Body of pancreas (tissue), 4 donors: ENCODE data around the gene PPP2R5A. TPM values are rescaled to one million over a fixed set of nuclear protein-coding genes. Genes with fewer than 3 reads are reported as not detected.
"Not testable (repeated sequence)": the region's sequence is repeated elsewhere in the genome, so short reads cannot be mapped to it uniquely, and the experiment has no call there.

Source experiments
- ATAC-seq: fragments of 150-250 bp; one replicate; pipeline ENCODE4 v1.9.1; 2016
- DNase-seq, 4 donors: peaks; one replicate each; pipeline ENCODE4 v3.0.0-alpha.2; 2019
- H3K27ac ChIP-seq, 4 donors: fragments of 200-600 bp; sonication (generic); 1 replicate in 3 of 4; 2 replicates in 1 of 4; pipeline versions ENCODE4 v1.5.1 to v1.6.1; 2016 to 2019; ENCODE audit warnings: mild to moderate bottlenecking in 1 of 4, mixed read lengths in 1 of 4, moderate library complexity in 1 of 4
- H3K27me3 ChIP-seq, 2 donors: fragments of 200-600 bp; sonication (generic); one replicate each; pipeline ENCODE4 v1.6.0; 2016; ENCODE audit warnings: mild to moderate bottlenecking in 1 of 2
- H3K36me3 ChIP-seq, 2 donors: fragments of 200-600 bp; sonication (generic); replicated peaks in 1 of 2; 2 replicates each; pipeline ENCODE4 v1.5.1; 2016; ENCODE audit warnings: low read depth in 2 of 2; ENCODE audit not compliant: insufficient read depth in 1 of 2
- H3K4me1 ChIP-seq: fragments of 200-600 bp; sonication (generic); one replicate; pipeline ENCODE4 v1.6.0; 2016
- H3K4me3 ChIP-seq, 2 donors: fragments of 200-600 bp; sonication (generic); 1 replicate in 1 of 2; 2 replicates in 1 of 2; pipeline ENCODE4 v1.5.1; 2016 to 2019
- H3K9me3 ChIP-seq, 3 donors: fragments of 200-600 bp; sonication (generic); 1 replicate in 2 of 3; 2 replicates in 1 of 3; pipeline ENCODE4 v1.5.1; 2016
- CTCF ChIP-seq, 7 experiments: fragments of 450-650 bp in 4 of 7; fragments of 200-600 bp in 3 of 7; sonication (generic) in 3 of 7; IDR thresholded peaks; one replicate each; pipeline ENCODE4 v1.5.1; 2016 to 2019; ENCODE audit warnings: antibody characterized with exemption in 7 of 7
- POLR2A ChIP-seq, 3 donors: fragments of 450-650 bp; IDR thresholded peaks; one replicate each; pipeline ENCODE4 v1.6.1; 2016; ENCODE audit warnings: antibody characterized with exemption in 3 of 3, mild to moderate bottlenecking in 2 of 3
- WGBS, 2 donors: methylation state at CpG; one replicate each; pipeline ENCODE4 v1.1.5; 2017; 5-methylcytosine and 5-hydroxymethylcytosine counted together
- intact Hi-C: fragments of 100-400 bp; cut with DNase I; formaldehyde crosslinking; loops from one replicate; pipeline ENCODE4 v1.15.1; 2023
- total RNA-seq, 2 donors: library from RNA; depleted of rRNA; stranded (reverse); fragments of >200 nt; gene quantifications; one replicate each; pipeline ENCODE4 v1.1.0, GENCODE V29; 2016

PPP2R5A gene
- total RNA-seq, 2 donors from 2014 or later = 30.3 to 32.7 TPM

GRCh38 chr1:212287261-212287895 is 2.2 kb downstream of the PPP2R5A start:
- H3K36me3 ChIP-seq = no peaks in the 10 kb centered on the region
- H3K27me3 ChIP-seq = no peaks in the 10 kb centered on the region
- H3K9me3 ChIP-seq = no peaks in the 10 kb centered on the region
- peak overlapping the region; percentile 97 to 100 (median 100) for H3K27ac ChIP-seq
- no peak for TF ChIP-seq POLR2A (IDR thresholded peaks at IDR 0.05)
- no peak for TF ChIP-seq CTCF (IDR thresholded peaks at IDR 0.05)
- ATAC-seq = no peak
- no peak for DNase-seq
- intact Hi-C loops = no loop called here
- H3K4me1 ChIP-seq = peaks cover 47% of the 10 kb centered on the region
- no peak overlapping the region for H3K4me3 ChIP-seq
- WGBS, 2 donors = 13 to 19% methylated on average over 3 of the region's 3 CpGs

GRCh38 chr1:212287995-212288394 is 2.8 kb downstream of the PPP2R5A start:
- H3K9me3 ChIP-seq, H3K36me3 ChIP-seq, ATAC-seq, intact Hi-C loops, DNase-seq, H3K27me3 ChIP-seq, H3K4me3 ChIP-seq: not testable (repeated sequence)
- WGBS, 2 donors = 75 to 83% methylated on average over 9 of the region's 9 CpGs
- peak overlapping the region in 2 of 4 donors; percentile 100 for H3K27ac ChIP-seq
- peaks cover 53% of the 10 kb centered on the region for H3K4me1 ChIP-seq

- DNase-seq = no peak
- no peaks in the 10 kb centered on the region for H3K36me3 ChIP-seq
- TF ChIP-seq POLR2A (IDR thresholded peaks at IDR 0.05) (no peak), CTCF (IDR thresholded peaks at IDR 0.05) (no peak)
- H3K27ac ChIP-seq = no peak overlapping the region
- no peaks in the 10 kb centered on the region for H3K9me3 ChIP-seq
- H3K27me3 ChIP-seq = no peaks in the 10 kb centered on the region
- H3K4me3 ChIP-seq = no peak overlapping the region
- no peak for ATAC-seq
- intact Hi-C loops = no loop called here
- H3K4me1 ChIP-seq = peaks cover 56% of the 10 kb centered on the region
Observed at GRCh38 chr1:212288615-212289014, 3.4 kb downstream of the PPP2R5A start.

GRCh38 chr1:212289262-212290077 is 4.3 kb downstream of the PPP2R5A start:
- H3K9me3 ChIP-seq = no peaks in the 10 kb centered on the region
- no peaks in the 10 kb centered on the region for H3K36me3 ChIP-seq
- no peak for DNase-seq
- no peak for TF ChIP-seq CTCF (IDR thresholded peaks at IDR 0.05)
- TF ChIP-seq POLR2A (IDR thresholded peaks at IDR 0.05) = no peak
- peaks cover 61% of the 10 kb centered on the region for H3K4me1 ChIP-seq
- no peak overlapping the region for H3K4me3 ChIP-seq
- intact Hi-C loops = loop anchor here (10.0 kb wide), 1 partner anchor 215 kb away; no protein-coding TSS in a partner anchor
- no peak for ATAC-seq
- no peak overlapping the region for H3K27ac ChIP-seq
- 41 to 42% methylated on average over 4 of the region's 4 CpGs for WGBS, 2 donors
- no peaks in the 10 kb centered on the region for H3K27me3 ChIP-seq

GRCh38 chr1:212290608-212291007 is 5.4 kb downstream of the PPP2R5A start:
- DNase-seq = no peak
- peaks cover 68% of the 10 kb centered on the region for H3K4me1 ChIP-seq
- intact Hi-C loops = loop anchor here (10.0 kb wide), 1 partner anchor 216 kb away; no protein-coding TSS in a partner anchor
- no peaks in the 10 kb centered on the region for H3K36me3 ChIP-seq
- ATAC-seq = no peak
- H3K27ac ChIP-seq = no peak overlapping the region
- H3K27me3 ChIP-seq = no peaks in the 10 kb centered on the region
- no peaks in the 10 kb centered on the region for H3K9me3 ChIP-seq
- TF ChIP-seq POLR2A (IDR thresholded peaks at IDR 0.05) (no peak), CTCF (IDR thresholded peaks at IDR 0.05) (no peak)
- no peak overlapping the region for H3K4me3 ChIP-seq
